KOPT-K1 (cell line): ENCODE measurements around the gene TMOD2.

ENCODE experiments used
- H3K27ac ChIP-seq: fragments of 200-600 bp; sonication (generic); 2 replicates; pipeline ENCODE4 v1.5.1; 2016; ENCODE audit warnings: antibody characterized with exemption, mild to moderate bottlenecking, low read depth, low read length; ENCODE audit not compliant: poor library complexity, severe bottlenecking
- H3K36me3 ChIP-seq: fragments of 200-600 bp; sonication (generic); 2 replicates; pipeline ENCODE4 v1.5.1; 2017; ENCODE audit warnings: antibody characterized with exemption, mild to moderate bottlenecking, low read length, moderate library complexity; ENCODE audit not compliant: insufficient read depth
- H3K9me3 ChIP-seq: fragments of 200-600 bp; sonication (generic); 2 replicates; pipeline ENCODE4 v1.5.1; 2017; ENCODE audit warnings: antibody characterized with exemption, low read length, mild to moderate bottlenecking; ENCODE audit not compliant: insufficient read depth, poor library complexity, severe bottlenecking

Gene TMOD2

GRCh38 chr15:51750792-51751696 is at the start of gene TMOD2:
TMOD2 (plus strand) TSS chr15:51751597; CDS start chr15:51766442, 14,845 bp downstream.
- no peaks in the 10 kb centered on the region for H3K9me3 ChIP-seq

GRCh38 chr15:51702710-51703109 is 48.7 kb upstream of the TMOD2 start:
- Histone ChIP-seq H3K9me3 (no peaks in the 10 kb centered on the region), H3K36me3 (no peaks in the 10 kb centered on the region), H3K27ac (no peak overlapping the region)

More at GRCh38 chr15:51750792-51751696, at the start of gene TMOD2:
- Histone ChIP-seq H3K36me3 (no peaks in the 10 kb centered on the region), H3K27ac (peak within 1 kb of the TSS; percentile 37)

GRCh38 chr15:51706291-51706690 is 45.1 kb upstream of the TMOD2 start:
- Histone ChIP-seq H3K9me3 (no peaks in the 10 kb centered on the region), H3K36me3 (no peaks in the 10 kb centered on the region), H3K27ac (no peak overlapping the region)

GRCh38 chr15:51706926-51707608 is 44.3 kb upstream of the TMOD2 start:
- no peak overlapping the region for H3K27ac ChIP-seq
- no peaks in the 10 kb centered on the region for H3K36me3 ChIP-seq
- H3K9me3 ChIP-seq, result no peaks in the 10 kb centered on the region

- Histone ChIP-seq H3K27ac (no peak overlapping the region), H3K9me3 (no peaks in the 10 kb centered on the region), H3K36me3 (no peaks in the 10 kb centered on the region)
Observed at GRCh38 chr15:51708013-51708412, 43.4 kb upstream of the TMOD2 start.

- no peaks in the 10 kb centered on the region for H3K9me3 ChIP-seq
- H3K36me3 ChIP-seq, result no peaks in the 10 kb centered on the region
- no peak overlapping the region for H3K27ac ChIP-seq
Observed at GRCh38 chr15:51709031-51709430, 42.4 kb upstream of the TMOD2 start.

GRCh38 chr15:51714162-51714561 is 37.2 kb upstream of the TMOD2 start:
- Histone ChIP-seq H3K9me3 (no peaks in the 10 kb centered on the region), H3K36me3 (no peaks in the 10 kb centered on the region), H3K27ac (no peak overlapping the region)

GRCh38 chr15:51714911-51715310 is 36.5 kb upstream of the TMOD2 start:
- Histone ChIP-seq H3K36me3 (no peaks in the 10 kb centered on the region), H3K27ac (no peak overlapping the region), H3K9me3 (no peaks in the 10 kb centered on the region)

GRCh38 chr15:51718219-51718618 is 33.2 kb upstream of the TMOD2 start:
- H3K36me3 ChIP-seq, result peaks cover 20% of the 10 kb centered on the region
- H3K27ac ChIP-seq, result no peak overlapping the region

GRCh38 chr15:51718746-51719145 is 32.7 kb upstream of the TMOD2 start:
- no peaks in the 10 kb centered on the region for H3K9me3 ChIP-seq
- peaks cover 24% of the 10 kb centered on the region for H3K36me3 ChIP-seq
- no peak overlapping the region for H3K27ac ChIP-seq

More at GRCh38 chr15:51718219-51718618, 33.2 kb upstream of the TMOD2 start:
- no peaks in the 10 kb centered on the region for H3K9me3 ChIP-seq

- H3K9me3 ChIP-seq, result no peaks in the 10 kb centered on the region
- H3K27ac ChIP-seq, result no peak overlapping the region
- H3K36me3 ChIP-seq, result peaks cover 32% of the 10 kb centered on the region
Observed at GRCh38 chr15:51720201-51720995, 31.0 kb upstream of the TMOD2 start.

GRCh38 chr15:51721199-51721960 is 30.0 kb upstream of the TMOD2 start:
- Histone ChIP-seq H3K9me3 (no peaks in the 10 kb centered on the region), H3K36me3 (peaks cover 32% of the 10 kb centered on the region), H3K27ac (no peak overlapping the region)

GRCh38 chr15:51724199-51724598 is 27.2 kb upstream of the TMOD2 start:
- Histone ChIP-seq H3K36me3 (peaks cover 32% of the 10 kb centered on the region), H3K27ac (no peak overlapping the region), H3K9me3 (no peaks in the 10 kb centered on the region)

- H3K9me3 ChIP-seq, result no peaks in the 10 kb centered on the region
- H3K27ac ChIP-seq, result no peak overlapping the region
- peaks cover 33% of the 10 kb centered on the region for H3K36me3 ChIP-seq
Observed at GRCh38 chr15:51724673-51725072, 26.7 kb upstream of the TMOD2 start.
